Muscle of leg (tissue), 11 donors: ENCODE measurements around the gene TBX21. TPM values are rescaled to one million over a fixed set of nuclear protein-coding genes. Genes with fewer than 3 reads are reported as not detected.

Experiments
- DNase-seq: peaks from one replicate; pipeline ENCODE4 v3.0.0; 2013
- H3K27ac ChIP-seq: one replicate; pipeline ENCODE4 v1.5.1; 2013; ENCODE audit warnings: mild to moderate bottlenecking, low read length, control low read depth
- H3K27me3 ChIP-seq: one replicate; pipeline ENCODE4 v1.6.1; 2013; ENCODE audit warnings: low read length; ENCODE audit not compliant: control insufficient read depth, insufficient read depth
- H3K36me3 ChIP-seq: one replicate; pipeline ENCODE4 v1.6.1; 2013; ENCODE audit warnings: low read length; ENCODE audit not compliant: control insufficient read depth, insufficient read depth
- H3K4me1 ChIP-seq: one replicate; pipeline ENCODE4 v1.6.1; 2013; ENCODE audit warnings: low read length; ENCODE audit not compliant: control insufficient read depth, insufficient read depth
- H3K4me3 ChIP-seq: one replicate; pipeline ENCODE4 v1.5.1; 2013; ENCODE audit warnings: low read length, control low read depth
- H3K9me3 ChIP-seq: replicated peaks from 2 replicates; pipeline ENCODE4 v1.6.1; 2013; ENCODE audit warnings: low read depth, low read length; ENCODE audit not compliant: control insufficient read depth
- WGBS: methylation state at CpG from one replicate; pipeline ENCODE4 v1.1.5; 2013; ENCODE audit warnings: missing lambda C conversion rate; ENCODE audit not compliant: insufficient coverage; 5-methylcytosine and 5-hydroxymethylcytosine counted together
- polyA plus RNA-seq, 8 donors: library from polyadenylated mRNA; unstranded; fragments of 120-200 nt; gene quantifications; one replicate each; pipeline versions ENCODE4 v1.2.1 to v1.2.3, GENCODE V29; 2013; ENCODE audit warnings: inconsistent platforms in 1 of 8, low replicate concordance in 1 of 8; ENCODE audit not compliant: insufficient read length in 8 of 8, insufficient read depth in 1 of 8
- total RNA-seq: library from RNA; stranded (reverse); fragments of 120-200 nt; gene quantifications from one replicate; pipeline ENCODE4 v1.2.4, GENCODE V29; 2013

The TBX21 gene
- total and polyA plus RNA-seq, 9 donors: 0.09 to 0.34 (median 0.17) TPM

DNA sequence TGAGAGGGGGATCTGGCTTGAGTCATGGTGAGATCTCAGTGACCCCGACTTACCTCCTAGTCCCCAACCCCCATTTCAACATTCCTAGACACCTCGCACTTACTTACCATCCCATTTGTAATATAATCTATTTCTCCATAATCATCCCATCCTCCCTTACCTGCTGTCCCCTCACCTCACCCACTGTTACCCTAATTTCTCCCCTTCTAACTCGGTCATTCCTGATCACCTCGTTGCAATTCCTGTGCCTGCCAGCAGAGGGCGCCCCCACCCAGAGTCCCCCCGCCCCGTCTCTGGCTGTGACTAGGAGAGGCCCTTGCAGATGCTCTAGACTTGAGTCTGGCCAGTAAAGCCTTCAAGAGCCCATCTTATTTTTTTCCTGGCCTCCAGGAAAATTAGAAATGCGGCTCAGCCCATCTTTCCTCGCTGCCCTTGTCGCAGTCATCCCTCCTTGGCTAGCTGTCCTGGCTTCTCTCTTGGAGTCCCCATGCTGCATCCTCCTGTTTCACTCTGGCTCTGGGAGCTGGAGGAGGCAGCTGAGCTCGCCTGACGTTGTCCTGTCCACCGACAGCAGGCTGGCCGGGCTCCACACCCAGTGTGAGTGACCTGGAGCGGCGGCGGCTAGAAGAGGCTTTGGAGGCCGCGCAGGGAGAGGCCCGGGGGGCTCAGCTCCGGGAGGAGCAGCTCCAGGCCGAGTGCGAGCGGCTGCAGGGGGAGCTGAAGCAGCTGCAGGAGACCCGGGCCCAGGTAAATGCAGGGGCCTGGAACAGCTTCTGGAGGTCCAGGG is 34.1 kb upstream of the TBX21 start:
- Histone ChIP-seq H3K27ac (no peak overlapping the region), H3K27me3 (no peaks in the 10 kb centered on the region), H3K4me1 (peaks cover 31% of the 10 kb centered on the region), H3K9me3 (no peaks in the 10 kb centered on the region), H3K36me3 (peaks cover 50% of the 10 kb centered on the region), H3K4me3 (no peak overlapping the region)
- DNase-seq: peak; percentile 50
- 60% methylated on average over 24 of the region's 25 CpGs for WGBS

DNA sequence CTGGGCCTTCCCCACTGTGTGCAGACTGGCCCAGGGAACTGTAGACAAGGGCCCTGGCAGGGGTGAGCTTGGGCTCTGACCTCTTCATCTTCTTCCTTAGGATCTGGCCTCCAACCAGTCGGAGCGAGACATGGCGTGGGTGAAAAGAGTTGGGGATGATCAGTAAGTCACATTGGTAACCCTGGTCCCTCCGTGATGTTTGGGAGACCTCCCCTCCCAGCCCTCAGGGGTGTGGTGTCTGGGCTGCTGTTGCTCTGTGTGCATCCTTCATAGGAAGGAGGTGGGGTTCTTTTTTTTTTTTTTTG is 33.5 kb upstream of the TBX21 start:
- WGBS: no CpG with 5 or more reads among the region's 4 CpGs
- Histone ChIP-seq H3K27ac (no peak overlapping the region), H3K9me3 (no peaks in the 10 kb centered on the region), H3K4me3 (no peak overlapping the region), H3K4me1 (peaks cover 36% of the 10 kb centered on the region), H3K27me3 (no peaks in the 10 kb centered on the region), H3K36me3 (peaks cover 53% of the 10 kb centered on the region)
- DNase-seq: no peak

DNA sequence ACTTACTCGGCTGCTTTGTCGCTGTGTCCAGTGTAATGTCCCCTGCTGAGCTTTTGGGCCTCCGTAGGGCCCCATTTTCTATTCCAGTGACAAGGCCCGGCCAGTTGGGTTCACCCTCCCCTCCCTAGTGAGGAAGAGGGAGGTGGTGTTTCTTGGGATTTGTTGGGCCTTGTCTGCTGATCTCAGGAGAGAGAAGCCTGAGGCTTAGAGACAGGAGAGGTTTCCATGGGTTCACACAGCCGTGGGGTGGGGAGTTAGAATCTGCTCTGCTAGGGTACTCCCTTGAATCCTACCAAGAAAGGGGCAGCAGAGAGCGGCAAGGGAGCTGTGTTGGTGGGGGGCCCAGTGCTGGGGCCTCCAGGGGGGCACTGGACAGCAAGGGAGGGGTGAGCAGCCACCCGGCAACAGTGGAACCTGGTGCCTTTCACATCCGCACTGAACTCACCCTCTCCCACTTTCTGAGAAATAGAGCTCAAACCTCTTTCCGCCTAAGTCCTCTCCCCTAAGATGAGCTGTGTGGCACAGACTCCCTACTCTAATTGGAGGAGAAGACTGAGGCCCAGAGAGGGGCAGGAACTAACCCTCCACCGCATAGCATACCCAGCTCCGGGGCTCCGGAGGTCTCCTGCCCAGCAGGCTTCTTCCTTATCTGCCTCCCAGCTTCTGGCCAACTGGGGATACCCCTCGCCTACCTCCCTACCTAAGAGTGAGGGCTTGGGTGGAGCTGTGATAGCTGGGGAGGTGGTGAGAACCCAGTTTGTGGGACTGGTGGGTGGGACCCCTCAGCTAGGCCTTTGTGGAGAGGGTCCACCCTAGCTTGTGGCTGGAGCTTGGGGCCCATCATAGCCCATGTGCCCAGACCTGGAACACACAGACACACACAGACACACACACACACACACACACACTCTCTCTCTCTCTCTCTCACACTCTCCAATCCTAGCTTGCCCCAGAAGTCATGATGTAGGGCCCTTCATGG is 32.3 kb upstream of the TBX21 start:
- DNase-seq: no peak
- no peaks in the 10 kb centered on the region for H3K27me3 ChIP-seq
- H3K27ac ChIP-seq: no peak overlapping the region
- WGBS: 87% methylated on average over 3 of the region's 13 CpGs
- H3K36me3 ChIP-seq: peaks cover 62% of the 10 kb centered on the region
- H3K9me3 ChIP-seq: no peaks in the 10 kb centered on the region
- H3K4me1 ChIP-seq: peaks cover 39% of the 10 kb centered on the region
- H3K4me3 ChIP-seq: no peak overlapping the region

DNA sequence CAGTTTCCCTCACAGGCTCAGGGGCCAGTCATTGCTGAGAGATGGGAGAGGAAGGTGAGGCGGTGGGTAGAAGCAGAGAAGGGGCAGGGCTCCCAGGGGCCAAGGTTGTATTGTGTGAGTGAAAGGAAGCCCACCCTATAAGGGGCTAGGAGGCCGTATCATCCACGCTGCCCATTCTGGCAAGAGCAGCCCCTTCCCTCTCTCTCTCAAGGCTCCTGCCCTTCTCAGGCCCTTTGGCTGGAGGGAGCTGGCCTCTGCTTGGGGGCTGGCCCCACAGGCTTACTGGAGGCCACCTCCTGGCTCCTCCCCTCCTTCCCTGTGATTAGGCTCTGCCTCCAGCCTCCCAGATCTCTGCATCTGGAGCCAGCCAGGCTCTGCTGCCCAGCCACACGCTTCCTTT is 31.4 kb upstream of the TBX21 start:
- 42% methylated on average over 1 of the region's 4 CpGs for WGBS
- Histone ChIP-seq H3K27me3 (no peaks in the 10 kb centered on the region), H3K4me1 (peaks cover 39% of the 10 kb centered on the region), H3K27ac (no peak overlapping the region), H3K36me3 (peaks cover 56% of the 10 kb centered on the region), H3K4me3 (no peak overlapping the region), H3K9me3 (no peaks in the 10 kb centered on the region)
- peak; percentile 46 for DNase-seq

DNA sequence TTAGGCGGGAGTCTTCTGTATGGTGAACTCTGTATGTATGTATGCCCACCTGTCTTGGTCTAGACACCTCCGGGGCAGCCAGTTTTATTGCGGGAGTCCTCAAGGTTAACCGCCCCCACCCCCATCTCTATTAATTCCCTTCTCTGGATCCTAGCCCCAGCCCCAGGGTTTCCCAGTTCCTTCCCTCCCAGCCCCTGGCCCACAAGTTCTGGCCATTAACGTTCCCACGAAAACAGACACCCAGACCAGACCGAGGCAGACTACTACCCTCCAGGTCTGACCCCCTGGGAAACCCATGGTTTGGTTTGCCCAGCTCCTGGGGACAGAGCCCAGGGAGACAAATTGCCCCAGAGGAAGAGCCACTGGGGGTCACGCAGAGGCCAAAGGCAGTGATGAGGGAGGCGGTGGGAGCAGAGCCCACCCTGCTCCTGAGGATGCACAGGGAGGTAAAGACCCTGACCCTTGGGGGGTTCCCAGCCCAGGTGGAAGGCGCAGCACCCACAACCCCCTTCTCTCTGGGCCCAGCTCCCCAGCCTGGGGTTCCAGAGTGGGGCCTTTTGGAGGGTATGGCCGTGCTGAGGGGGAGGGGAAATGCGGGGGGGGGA is 30.5 kb upstream of the TBX21 start:
- WGBS: 60% methylated on average over 1 of the region's 12 CpGs
- Histone ChIP-seq H3K4me3 (no peak overlapping the region), H3K9me3 (no peaks in the 10 kb centered on the region), H3K4me1 (peaks cover 43% of the 10 kb centered on the region), H3K27ac (no peak overlapping the region), H3K36me3 (peaks cover 48% of the 10 kb centered on the region), H3K27me3 (no peaks in the 10 kb centered on the region)
- DNase-seq: no peak

DNA sequence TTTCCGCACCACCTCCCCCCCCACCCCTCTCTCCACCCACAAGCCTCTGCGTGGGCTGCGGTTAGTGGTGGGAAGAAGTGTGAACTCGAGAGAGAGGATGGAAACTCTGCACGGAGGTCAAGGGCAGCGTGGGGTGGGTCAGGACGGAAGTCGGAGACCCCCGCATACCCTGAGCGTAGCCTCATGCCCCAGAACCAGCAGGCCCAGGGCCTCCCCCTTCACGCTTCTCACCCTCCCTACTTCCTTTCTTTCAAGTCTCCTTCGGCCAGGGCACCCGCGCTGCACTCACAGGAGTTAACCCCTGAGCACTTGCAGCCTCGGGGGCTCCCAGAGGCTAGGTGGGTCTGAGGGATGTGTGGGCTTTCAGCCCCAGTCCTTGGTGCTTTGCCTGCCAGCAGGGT is 29.8 kb upstream of the TBX21 start:
- DNase-seq: no peak
- peaks cover 48% of the 10 kb centered on the region for H3K36me3 ChIP-seq
- no peaks in the 10 kb centered on the region for H3K27me3 ChIP-seq
- peaks cover 50% of the 10 kb centered on the region for H3K4me1 ChIP-seq
- no peak overlapping the region for H3K4me3 ChIP-seq
- H3K27ac ChIP-seq: no peak overlapping the region
- H3K9me3 ChIP-seq: no peaks in the 10 kb centered on the region
- WGBS: 76% methylated on average over 5 of the region's 15 CpGs

DNA sequence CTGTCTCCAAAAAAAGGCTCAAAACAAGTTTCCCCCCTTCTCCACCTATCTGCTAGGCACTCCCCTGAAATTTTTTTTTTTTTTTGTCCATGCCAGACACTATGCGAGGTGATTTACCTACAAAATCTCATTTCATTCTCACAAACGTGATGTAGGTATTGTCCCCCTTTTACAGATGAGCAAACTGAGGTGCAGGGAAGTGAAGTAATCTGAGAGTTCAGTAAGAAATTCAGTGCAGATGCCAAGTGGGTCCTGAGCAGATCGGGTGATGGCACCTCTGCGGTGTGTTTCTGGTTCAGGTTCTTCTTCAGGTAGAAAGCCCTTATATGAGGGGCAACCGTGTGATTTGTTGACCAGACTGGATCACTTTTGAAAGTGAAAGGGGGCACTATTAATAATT is 29.4 kb upstream of the TBX21 start:
- peaks cover 45% of the 10 kb centered on the region for H3K36me3 ChIP-seq
- no peaks in the 10 kb centered on the region for H3K27me3 ChIP-seq
- H3K27ac ChIP-seq: no peak overlapping the region
- no peak for DNase-seq
- H3K9me3 ChIP-seq: no peaks in the 10 kb centered on the region
- no peak overlapping the region for H3K4me3 ChIP-seq
- peaks cover 53% of the 10 kb centered on the region for H3K4me1 ChIP-seq
- 90% methylated on average over 2 of the region's 5 CpGs for WGBS

DNA sequence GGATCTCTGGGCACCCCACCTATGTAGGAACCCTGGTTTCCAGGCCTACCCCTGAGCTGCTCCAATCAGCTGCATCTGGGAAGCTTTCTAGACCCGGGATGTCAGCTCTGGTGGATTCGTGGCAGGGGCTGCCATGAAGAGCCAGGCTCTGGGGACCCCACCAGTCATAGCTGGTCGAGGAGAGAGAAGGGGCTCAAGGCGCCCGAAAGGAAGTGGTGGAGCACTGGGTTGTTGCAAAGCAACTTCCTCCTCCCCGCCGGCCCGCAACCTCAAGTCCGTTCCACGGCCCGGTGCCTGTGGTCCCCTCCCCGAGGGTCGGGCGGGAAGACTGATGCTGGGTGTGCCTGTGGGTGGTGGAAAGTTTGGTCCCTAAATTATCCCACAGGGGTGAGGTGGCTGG is 28.9 kb upstream of the TBX21 start:
- no peak for DNase-seq
- no peaks in the 10 kb centered on the region for H3K9me3 ChIP-seq
- H3K27ac ChIP-seq: no peak overlapping the region
- H3K27me3 ChIP-seq: no peaks in the 10 kb centered on the region
- peaks cover 42% of the 10 kb centered on the region for H3K36me3 ChIP-seq
- WGBS: 50% methylated on average over 2 of the region's 14 CpGs
- peaks cover 53% of the 10 kb centered on the region for H3K4me1 ChIP-seq
- no peak overlapping the region for H3K4me3 ChIP-seq

DNA sequence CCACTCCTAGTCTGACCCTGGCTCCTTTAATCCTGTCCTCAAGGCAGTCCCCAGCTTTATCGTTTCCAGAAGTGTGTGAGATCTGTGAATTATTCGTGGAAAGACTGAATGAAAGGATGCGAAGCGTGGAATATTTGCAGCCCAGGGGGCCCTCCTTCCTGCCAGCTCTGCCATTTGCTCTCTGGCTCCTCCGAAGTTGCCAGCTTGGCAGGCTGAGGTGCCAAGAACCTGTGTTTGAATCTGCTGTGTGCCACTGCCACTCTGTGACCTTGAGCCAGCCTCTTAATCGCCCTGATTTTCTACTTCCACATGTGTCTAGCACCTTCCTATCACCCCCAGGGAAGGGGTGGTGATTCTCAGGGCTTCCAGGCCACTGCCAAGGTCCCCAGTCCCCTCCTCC is 28.3 kb upstream of the TBX21 start:
- H3K4me3 ChIP-seq: no peak overlapping the region
- H3K27me3 ChIP-seq: no peaks in the 10 kb centered on the region
- no peak overlapping the region for H3K27ac ChIP-seq
- H3K36me3 ChIP-seq: peaks cover 39% of the 10 kb centered on the region
- DNase-seq: no peak
- H3K9me3 ChIP-seq: no peaks in the 10 kb centered on the region
- WGBS: 69% methylated on average over 3 of the region's 6 CpGs
- peaks cover 53% of the 10 kb centered on the region for H3K4me1 ChIP-seq
